ENCODE data around the gene SLC6A6. TPM values are rescaled to one million over a fixed set of nuclear protein-coding genes. Genes with fewer than 3 reads are reported as not detected.

SLC6A6 gene
- total RNA-seq, 1 experiment from 2014 or later: 49.4 TPM

GRCh38 chr3:14466179-14466903 lies 63.9 kb downstream of the SLC6A6 start:
- peaks cover 92% of the 10 kb centered on the region for H3K36me3 ChIP-seq
- peaks cover 18% of the 10 kb centered on the region for H3K4me1 ChIP-seq (replicated peaks)
- no peak overlapping the region for H3K27ac ChIP-seq
- no peaks in the 10 kb centered on the region for H3K9me3 ChIP-seq (replicated peaks)
- no peaks in the 10 kb centered on the region for H3K27me3 ChIP-seq (replicated peaks)
- DNase-seq (ENCODE audit: low read depth in 1 of 2, low spot score in 2 of 2): no peak
- H3K4me3 ChIP-seq: no peak overlapping the region

- no peak overlapping the region for H3K27ac ChIP-seq
- H3K4me3 ChIP-seq: no peak overlapping the region
- H3K4me1 ChIP-seq (replicated peaks): peaks cover 28% of the 10 kb centered on the region
- DNase-seq (ENCODE audit: low read depth in 1 of 2, low spot score in 2 of 2): peak in 1 of 2 experiments; percentile 31
- H3K27me3 ChIP-seq (replicated peaks): no peaks in the 10 kb centered on the region
- H3K9me3 ChIP-seq (replicated peaks): no peaks in the 10 kb centered on the region
- peaks cover 85% of the 10 kb centered on the region for H3K36me3 ChIP-seq
These were observed 65.6 kb downstream of the SLC6A6 start for GRCh38 chr3:14467814-14468620.

DNA sequence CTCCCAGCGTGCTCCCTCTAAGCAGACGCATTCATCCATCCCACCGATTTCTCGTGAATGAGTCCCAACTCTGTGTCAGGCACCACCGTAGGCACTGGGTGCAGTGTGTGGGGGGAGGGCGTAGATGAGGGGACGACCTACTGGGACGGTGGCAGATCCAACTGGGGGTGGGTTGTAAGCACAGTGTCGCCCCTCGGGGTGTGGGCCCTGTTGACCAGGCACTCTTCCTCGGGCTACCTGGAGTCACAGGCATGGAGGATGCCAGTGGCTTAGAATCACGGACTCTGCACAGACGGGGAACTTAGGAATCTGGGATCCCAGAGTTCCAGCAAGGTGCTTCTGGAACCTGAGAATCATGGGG lies 66.2 kb downstream of the SLC6A6 start:
- Histone ChIP-seq H3K9me3 (replicated peaks) (no peaks in the 10 kb centered on the region), H3K36me3 (peaks cover 84% of the 10 kb centered on the region), H3K27ac (no peak overlapping the region), H3K4me1 (replicated peaks) (peaks cover 34% of the 10 kb centered on the region), H3K27me3 (replicated peaks) (no peaks in the 10 kb centered on the region), H3K4me3 (no peak overlapping the region)
- no peak for DNase-seq (ENCODE audit: low read depth in 1 of 2, low spot score in 2 of 2)

GRCh38 chr3:14470461-14470860 lies 68.1 kb downstream of the SLC6A6 start:
- peaks cover 41% of the 10 kb centered on the region for H3K4me1 ChIP-seq (replicated peaks)
- no peak overlapping the region for H3K4me3 ChIP-seq
- no peaks in the 10 kb centered on the region for H3K9me3 ChIP-seq (replicated peaks)
- no peak for DNase-seq (ENCODE audit: low read depth in 1 of 2, low spot score in 2 of 2)
- no peak overlapping the region for H3K27ac ChIP-seq
- peaks cover 84% of the 10 kb centered on the region for H3K36me3 ChIP-seq
- H3K27me3 ChIP-seq (replicated peaks): no peaks in the 10 kb centered on the region

DNA sequence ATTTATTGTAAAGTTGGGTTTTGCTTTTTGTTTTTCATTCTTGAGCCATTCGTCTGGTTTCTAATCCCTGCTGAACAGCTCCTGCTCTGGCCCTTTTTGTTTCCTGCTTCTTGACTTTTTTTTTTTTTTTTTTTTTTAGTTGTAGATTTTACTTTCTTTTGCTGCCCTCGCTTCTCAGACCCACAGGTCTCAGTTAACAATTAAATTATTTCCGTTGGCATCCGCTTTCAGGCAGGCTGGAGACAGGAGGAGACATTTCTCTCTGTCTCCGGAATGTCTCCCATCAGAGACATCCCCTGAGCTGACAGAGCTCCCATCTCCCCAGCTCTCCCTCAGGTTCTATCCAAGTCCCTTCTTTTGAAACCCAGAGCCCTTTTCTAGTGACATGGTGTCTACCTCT lies 68.6 kb downstream of the SLC6A6 start:
- DNase-seq (ENCODE audit: low read depth in 1 of 2, low spot score in 2 of 2): no peak
- no peak overlapping the region for H3K4me3 ChIP-seq
- no peaks in the 10 kb centered on the region for H3K9me3 ChIP-seq (replicated peaks)
- H3K27ac ChIP-seq: peak overlapping the region; percentile 91
- peaks cover 86% of the 10 kb centered on the region for H3K36me3 ChIP-seq
- peaks cover 41% of the 10 kb centered on the region for H3K4me1 ChIP-seq (replicated peaks)
- H3K27me3 ChIP-seq (replicated peaks): no peaks in the 10 kb centered on the region

DNA sequence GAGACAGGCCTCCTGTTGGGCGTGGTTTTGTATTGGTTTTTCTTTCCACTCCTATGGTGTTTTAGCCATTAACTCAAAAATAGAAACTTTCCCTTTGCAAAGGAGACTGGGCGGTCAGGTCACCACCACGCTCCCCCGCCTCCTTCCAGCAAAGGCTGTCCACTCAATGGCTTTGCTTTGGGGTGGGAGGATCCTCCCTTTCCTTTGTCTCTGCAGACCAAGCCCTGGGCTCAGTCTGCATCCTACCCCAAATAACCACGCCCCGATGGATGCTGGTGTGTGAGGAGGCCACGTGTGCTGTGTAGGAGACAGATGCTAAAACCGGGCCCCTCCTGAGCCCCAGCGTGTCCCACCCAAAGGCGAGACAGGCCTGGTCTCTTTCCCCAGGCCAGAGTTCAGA lies 69.3 kb downstream of the SLC6A6 start:
- Histone ChIP-seq H3K27ac (peak overlapping the region; percentile 91), H3K4me1 (replicated peaks) (peaks cover 41% of the 10 kb centered on the region), H3K36me3 (peaks cover 86% of the 10 kb centered on the region), H3K9me3 (replicated peaks) (no peaks in the 10 kb centered on the region), H3K27me3 (replicated peaks) (no peaks in the 10 kb centered on the region), H3K4me3 (no peak overlapping the region)
- DNase-seq (ENCODE audit: low read depth in 1 of 2, low spot score in 2 of 2): peak; percentile 66 to 74

GRCh38 chr3:14472471-14473351 lies 70.3 kb downstream of the SLC6A6 start:
- no peak overlapping the region for H3K4me3 ChIP-seq
- peaks cover 41% of the 10 kb centered on the region for H3K4me1 ChIP-seq (replicated peaks)
- H3K36me3 ChIP-seq: peaks cover 86% of the 10 kb centered on the region
- peak; percentile 96 for DNase-seq (ENCODE audit: low read depth in 1 of 2, low spot score in 2 of 2)
- no peaks in the 10 kb centered on the region for H3K27me3 ChIP-seq (replicated peaks)
- no peaks in the 10 kb centered on the region for H3K9me3 ChIP-seq (replicated peaks)
- peak overlapping the region; percentile 91 for H3K27ac ChIP-seq

- Histone ChIP-seq H3K4me1 (replicated peaks) (peaks cover 41% of the 10 kb centered on the region), H3K36me3 (peaks cover 86% of the 10 kb centered on the region)
These were observed 71.0 kb downstream of the SLC6A6 start for GRCh38 chr3:14473411-14473891.

DNA sequence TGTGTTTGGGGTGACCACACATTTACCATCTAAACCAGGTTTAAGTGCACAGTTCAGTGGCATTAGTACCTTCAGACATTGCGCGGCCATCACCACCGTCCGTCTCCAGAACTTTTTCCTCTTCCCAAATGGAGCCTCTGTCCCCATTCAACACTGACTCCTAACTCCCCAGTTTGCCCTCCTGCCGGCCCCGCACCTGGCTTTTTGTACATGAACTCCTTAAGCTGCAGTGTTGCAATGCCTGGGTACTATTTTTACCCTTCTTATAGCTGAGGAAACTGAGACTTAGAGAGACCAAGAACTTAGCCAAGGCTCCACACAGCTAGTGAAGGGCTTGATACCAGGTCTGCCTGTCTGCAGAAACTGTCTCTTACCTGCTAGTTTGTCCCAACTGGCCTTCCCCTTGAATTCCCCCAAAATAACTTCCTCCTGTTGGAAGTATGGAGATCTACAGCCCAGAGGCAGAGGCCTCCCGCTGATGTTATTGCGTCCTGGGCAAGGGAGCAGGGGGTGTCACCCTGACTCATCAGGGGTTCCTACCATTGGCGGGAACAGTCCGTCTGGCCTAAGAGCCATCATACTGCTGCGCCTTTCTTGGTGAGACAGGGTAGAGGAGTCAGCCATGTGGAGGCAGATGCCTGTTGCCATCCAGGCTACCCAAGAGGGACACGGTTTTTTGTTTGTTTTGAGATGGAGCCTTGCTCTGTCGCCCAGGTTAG lies 72.1 kb downstream of the SLC6A6 start:
- peaks cover 41% of the 10 kb centered on the region for H3K4me1 ChIP-seq (replicated peaks)
- H3K27ac ChIP-seq: no peak overlapping the region
- DNase-seq (ENCODE audit: low read depth in 1 of 2, low spot score in 2 of 2): no peak
- peaks cover 86% of the 10 kb centered on the region for H3K36me3 ChIP-seq
- H3K27me3 ChIP-seq (replicated peaks): no peaks in the 10 kb centered on the region
- no peaks in the 10 kb centered on the region for H3K9me3 ChIP-seq (replicated peaks)
- H3K4me3 ChIP-seq: no peak overlapping the region

More at GRCh38 chr3:14473411-14473891, 71.0 kb downstream of the SLC6A6 start:
- no peak for DNase-seq (ENCODE audit: low read depth in 1 of 2, low spot score in 2 of 2)
- Histone ChIP-seq H3K9me3 (replicated peaks) (no peaks in the 10 kb centered on the region), H3K27me3 (replicated peaks) (no peaks in the 10 kb centered on the region), H3K27ac (peak overlapping the region; percentile 91), H3K4me3 (no peak overlapping the region)

GRCh38 chr3:14475621-14476020 lies 73.2 kb downstream of the SLC6A6 start:
- peaks cover 37% of the 10 kb centered on the region for H3K4me1 ChIP-seq (replicated peaks)
- no peak overlapping the region for H3K4me3 ChIP-seq
- no peak for DNase-seq (ENCODE audit: low read depth in 1 of 2, low spot score in 2 of 2)
- H3K27ac ChIP-seq: no peak overlapping the region
- H3K27me3 ChIP-seq (replicated peaks): no peaks in the 10 kb centered on the region
- no peaks in the 10 kb centered on the region for H3K9me3 ChIP-seq (replicated peaks)
- H3K36me3 ChIP-seq: peaks cover 86% of the 10 kb centered on the region

- Histone ChIP-seq H3K36me3 (peaks cover 89% of the 10 kb centered on the region), H3K27ac (no peak overlapping the region), H3K9me3 (replicated peaks) (no peaks in the 10 kb centered on the region), H3K4me1 (replicated peaks) (peaks cover 28% of the 10 kb centered on the region), H3K27me3 (replicated peaks) (no peaks in the 10 kb centered on the region), H3K4me3 (no peak overlapping the region)
- no peak for DNase-seq (ENCODE audit: low read depth in 1 of 2, low spot score in 2 of 2)
These were observed 74.3 kb downstream of the SLC6A6 start for GRCh38 chr3:14476583-14477265.

GRCh38 chr3:14477311-14477935 lies 75.0 kb downstream of the SLC6A6 start:
- no peak for DNase-seq (ENCODE audit: low read depth in 1 of 2, low spot score in 2 of 2)
- Histone ChIP-seq H3K4me3 (no peak overlapping the region), H3K4me1 (replicated peaks) (peaks cover 28% of the 10 kb centered on the region), H3K36me3 (peaks cover 91% of the 10 kb centered on the region), H3K27me3 (replicated peaks) (no peaks in the 10 kb centered on the region), H3K27ac (no peak overlapping the region), H3K9me3 (replicated peaks) (no peaks in the 10 kb centered on the region)

Data from SJSA1 (cell line).